ENCODE data around the gene PER1.

PER1 gene

DNA sequence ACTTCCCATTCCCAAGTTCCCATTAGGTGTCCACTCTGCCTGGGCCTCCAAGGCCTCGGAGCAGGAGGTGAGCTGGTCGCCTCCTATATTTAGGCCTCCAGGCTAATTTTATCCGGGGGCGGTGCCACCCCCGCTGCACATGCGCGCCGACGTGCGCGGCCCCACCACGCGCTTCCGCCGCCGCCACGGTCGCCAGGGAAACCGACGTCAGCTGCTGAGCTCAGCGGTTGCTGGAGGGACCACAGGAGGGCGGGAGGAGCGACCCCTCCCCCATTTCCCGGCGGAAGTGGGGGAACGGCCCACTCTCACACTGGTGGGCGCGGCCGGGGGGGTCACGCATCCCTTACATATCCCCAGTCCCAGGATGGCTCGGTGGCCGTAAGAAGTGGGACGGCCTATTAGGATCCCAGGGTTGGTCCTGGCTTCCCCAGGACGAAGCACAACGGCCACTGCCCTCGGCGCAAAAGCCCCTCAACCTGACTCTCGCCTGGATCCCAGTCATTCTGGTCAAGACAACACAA is 1.0 kb downstream of the PER1 start:
- peak; percentile 85 for DNase-seq

GRCh38 chr17:8150194-8151119 is 1.7 kb downstream of the PER1 start:
- no peak for DNase-seq

GRCh38 chr17:8149419-8150193 is 2.6 kb downstream of the PER1 start:
- DNase-seq: no peak

DNA sequence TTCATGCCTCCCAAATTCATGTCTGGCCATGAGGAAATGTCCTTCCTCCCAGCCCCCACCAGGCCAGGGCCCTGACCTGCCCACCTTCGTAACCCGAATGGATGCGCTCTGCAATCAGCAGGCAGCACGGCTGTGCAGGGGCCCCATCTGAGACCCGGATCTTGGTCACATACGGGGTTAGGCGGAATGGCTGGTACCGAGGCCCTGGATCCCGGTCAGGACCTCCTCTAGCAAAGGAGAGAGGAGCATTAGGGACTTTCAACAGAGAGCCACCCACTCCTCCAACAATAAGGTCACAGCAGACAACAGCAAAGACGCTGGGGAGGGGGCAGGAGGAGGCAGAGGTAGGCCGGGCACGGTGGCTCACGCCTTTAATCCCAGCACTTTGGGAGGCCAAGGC is 3.6 kb downstream of the PER1 start:
- no peak for DNase-seq

GRCh38 chr17:8147805-8148404 is 4.3 kb downstream of the PER1 start:
- no peak for DNase-seq

GRCh38 chr17:8147141-8147804 is 4.9 kb downstream of the PER1 start:
- no peak for DNase-seq

- no peak for DNase-seq
Measured at GRCh38 chr17:8146381-8147140, 5.6 kb downstream of the PER1 start.

DNA sequence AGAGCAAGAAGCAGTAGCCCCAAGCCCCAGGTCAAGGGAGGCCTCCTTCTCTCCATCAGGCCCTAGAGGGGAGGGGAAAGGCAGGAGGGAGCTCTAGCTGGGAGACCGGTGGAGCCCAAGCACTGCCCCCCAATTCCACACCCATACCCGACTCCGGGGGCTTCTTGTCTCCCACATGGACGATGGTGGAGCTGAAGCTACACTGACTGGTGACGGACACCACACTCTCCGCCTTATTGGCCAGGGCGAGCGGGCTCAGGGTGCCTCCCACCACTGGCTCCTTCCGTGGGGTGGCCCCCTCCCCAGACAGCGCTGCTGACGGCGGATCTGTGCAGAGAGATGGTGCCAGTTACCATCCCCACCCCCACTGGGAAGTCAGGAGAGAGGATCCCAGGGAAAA is 6.4 kb downstream of the PER1 start:
- DNase-seq: no peak

DNA sequence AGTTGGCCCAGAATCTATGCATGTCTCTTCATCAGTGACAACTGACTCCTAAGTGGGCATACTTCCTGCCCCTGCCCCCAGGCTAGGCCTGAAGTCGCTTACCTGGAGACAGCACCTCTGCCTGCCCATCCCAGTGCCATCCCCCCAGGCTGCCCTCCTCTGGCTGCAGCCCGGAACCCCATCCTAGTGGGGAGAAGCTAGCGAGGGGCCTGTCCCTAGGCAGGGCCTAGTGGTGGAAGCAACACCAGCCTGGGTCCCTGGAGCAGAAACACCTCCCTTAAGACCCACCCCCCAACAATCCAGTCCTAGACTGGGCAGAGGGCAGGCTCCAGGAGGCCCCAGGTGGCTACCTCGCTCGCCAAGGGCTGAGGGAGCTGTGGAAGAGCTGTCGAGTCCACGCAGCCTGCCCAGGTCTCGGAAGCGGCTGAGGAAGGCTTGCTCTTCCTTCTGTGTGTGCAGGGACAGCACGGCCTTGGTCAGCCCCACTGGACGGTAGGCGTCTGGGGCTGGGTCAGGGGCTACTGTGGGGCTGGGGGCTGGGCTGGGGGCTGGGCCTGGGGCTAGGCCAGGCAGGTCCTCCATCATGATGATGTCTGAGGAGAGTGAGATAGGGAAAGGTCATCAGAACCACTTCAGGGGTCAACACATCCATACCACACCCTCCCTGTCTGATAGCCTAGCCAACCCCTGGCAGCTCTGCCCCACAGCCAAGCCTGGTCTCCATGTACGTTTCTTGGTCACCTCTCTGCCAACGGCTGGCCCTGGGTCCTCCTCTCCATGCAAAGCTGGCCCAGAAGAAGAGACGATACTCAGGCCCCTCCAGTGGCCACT is 7.6 kb downstream of the PER1 start:
- DNase-seq: no peak

DNA sequence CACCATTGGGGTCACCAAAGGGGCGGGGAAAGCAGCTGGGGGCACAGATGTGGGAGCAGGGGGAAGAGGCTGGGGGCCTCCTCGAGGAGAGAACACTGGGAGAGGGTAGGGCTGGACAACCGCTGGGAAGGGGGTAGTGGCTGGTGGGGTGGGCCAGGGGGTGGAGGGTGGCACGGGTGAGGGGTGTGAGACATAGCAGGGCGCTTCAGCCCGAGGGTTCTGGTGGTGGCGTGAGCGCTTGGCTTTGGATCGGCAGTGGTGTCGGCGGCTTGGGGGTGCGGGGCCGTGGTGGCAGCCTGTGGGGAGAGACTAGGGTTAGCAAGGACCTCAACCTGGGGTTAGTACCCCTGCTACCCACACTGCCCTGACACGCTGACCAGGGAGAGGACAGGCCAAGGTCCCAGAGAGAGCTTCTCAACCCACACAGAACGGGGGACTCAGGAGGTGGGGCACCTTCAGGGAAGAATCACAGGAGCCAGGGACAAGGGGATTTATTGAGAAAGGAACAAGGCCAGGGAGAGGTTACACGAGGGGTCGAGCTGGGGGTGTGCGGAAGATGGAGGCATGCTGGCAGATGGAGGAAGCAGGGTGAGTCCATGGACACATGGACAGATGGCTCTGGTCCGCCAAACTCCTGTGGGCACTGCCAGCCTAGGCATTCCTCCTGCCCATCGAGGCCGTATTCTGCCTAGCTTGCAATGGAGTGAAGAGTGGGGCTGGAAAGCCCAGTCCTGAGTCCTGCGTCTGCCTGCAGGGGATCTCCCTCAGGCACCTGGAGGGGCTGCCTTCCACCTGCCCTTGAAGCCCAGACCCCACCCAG is 8.4 kb downstream of the PER1 start:
- DNase-seq: no peak

GRCh38 chr17:8142887-8143580 is 9.2 kb downstream of the PER1 start:
- no peak for DNase-seq

GRCh38 chr17:8142158-8142886 is 9.9 kb downstream of the PER1 start:
- DNase-seq: no peak

DNA sequence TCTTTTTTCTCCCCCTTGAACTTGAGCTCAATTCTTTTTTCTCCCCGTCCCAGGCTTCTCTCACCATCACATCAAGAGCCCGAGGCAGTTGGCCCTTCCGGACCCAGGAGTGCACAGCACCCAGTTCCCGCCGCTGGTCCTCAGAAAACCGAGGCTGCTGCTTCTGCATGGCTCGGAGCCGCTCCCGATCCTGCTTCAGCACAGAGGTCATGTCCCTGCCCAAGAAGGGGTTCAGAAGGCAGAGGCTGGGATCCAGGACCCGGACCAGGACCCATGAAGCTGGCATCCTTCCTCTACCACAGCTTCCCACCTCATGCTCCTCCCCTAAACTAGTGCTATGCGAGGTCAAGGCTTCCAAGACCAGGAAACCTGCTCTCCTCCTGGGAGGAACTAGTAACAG is 10.5 kb downstream of the PER1 start:
- no peak for DNase-seq

GRCh38 chr17:8141045-8141444 is 11.2 kb downstream of the PER1 start:
- no peak for DNase-seq

GRCh38 chr17:8140065-8141029 is 11.9 kb downstream of the PER1 start:
- no peak for DNase-seq

GRCh38 chr17:8138672-8139371 is 13.4 kb downstream of the PER1 start:
- DNase-seq: peak; percentile 94

DNA sequence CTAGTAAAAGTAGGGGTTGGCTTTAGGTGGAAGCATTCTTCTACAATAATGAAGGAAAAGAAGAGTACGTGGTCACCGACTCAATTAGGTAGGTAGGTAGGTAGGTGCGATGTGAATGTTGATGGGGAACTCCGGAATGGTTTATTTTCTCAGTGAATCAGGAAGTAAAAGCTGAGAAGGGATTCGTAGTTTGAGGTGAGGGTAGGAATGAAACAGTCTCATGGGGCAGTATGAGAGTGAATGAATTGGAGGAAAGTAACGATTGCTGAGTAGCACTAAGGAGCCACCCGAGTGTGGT is 13.9 kb downstream of the PER1 start:
- no peak for DNase-seq

Data from HCEC 1CT (cell line).